Progenitor cell of endocrine pancreas (in vitro differentiated cells): ENCODE data around the gene SLC25A21. TPM values are rescaled to one million over a fixed set of nuclear protein-coding genes. Genes with fewer than 3 reads are reported as not detected.

Experiments
- DNase-seq: peaks from one replicate; pipeline ENCODE4 v3.0.0; 2021; ENCODE audit warnings: low spot score; ENCODE audit not compliant: unreplicated experiment
- H3K27ac Mint-ChIP-seq: 2 replicates; pipeline ENCODE4 v1.8.0; 2021; ENCODE audit warnings: mild to moderate bottlenecking, moderate library complexity, mixed read lengths
- H3K27me3 Mint-ChIP-seq: 2 replicates; pipeline ENCODE4 v1.8.0; 2021; ENCODE audit warnings: mixed read lengths
- H3K36me3 Mint-ChIP-seq: 2 replicates; pipeline ENCODE4 v1.8.0; 2022; ENCODE audit warnings: mixed read lengths; ENCODE audit not compliant: insufficient read depth
- H3K4me1 Mint-ChIP-seq: 2 replicates; pipeline ENCODE4 v1.8.0; 2021; ENCODE audit warnings: low read depth, mixed read lengths
- H3K4me3 Mint-ChIP-seq: 2 replicates; pipeline ENCODE4 v1.8.0; 2021; ENCODE audit warnings: low read depth, mild to moderate bottlenecking, moderate library complexity, mixed read lengths
- H3K9me3 Mint-ChIP-seq: 2 replicates; pipeline ENCODE4 v1.8.0; 2021; ENCODE audit warnings: low read depth, mixed read lengths
- total RNA-seq: library from RNA; stranded (reverse); gene quantifications from 2 replicates; pipeline ENCODE4 v1.2.1, GENCODE V29; 2021
- TF ChIP-seq, protein P1 (sequence below): fragments of 200-600 bp; sonication (generic); IDR thresholded peaks from one replicate; pipeline ENCODE4 v1.5.0; 2021; ENCODE audit warnings: antibody characterized with exemption, mild to moderate bottlenecking; ENCODE audit not compliant: unreplicated experiment

Gene SLC25A21
- total RNA-seq, 1 donor from 2014 or later, result 2.5 TPM

DNA sequence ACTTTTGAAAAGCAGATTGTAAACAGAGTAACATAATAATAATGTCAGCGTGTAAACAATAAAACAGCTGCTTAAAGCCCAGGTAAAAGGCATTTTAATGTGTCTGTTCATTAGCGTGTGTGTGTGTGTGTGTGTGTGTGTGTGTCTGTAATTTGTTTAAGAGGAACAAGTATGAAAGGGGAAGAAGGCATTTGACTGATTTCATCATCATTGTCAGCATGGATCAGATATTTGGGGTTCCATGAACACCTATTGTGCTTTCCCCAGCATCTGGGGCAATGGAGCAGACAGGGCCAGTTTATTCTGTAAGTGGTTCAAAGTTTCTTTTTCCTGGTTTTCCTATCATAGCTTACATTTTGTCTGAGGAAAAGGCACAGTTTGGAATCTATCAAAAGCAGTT, 28.9 kb downstream of the SLC25A21 start:
- Mint-ChIP-seq H3K4me3 (no peak overlapping the region), H3K4me1 (peaks cover 6% of the 10 kb centered on the region), H3K9me3 (no peaks in the 10 kb centered on the region), H3K27me3 (peaks cover 3% of the 10 kb centered on the region), H3K36me3 (no peaks in the 10 kb centered on the region), H3K27ac (peak overlapping the region; percentile 1)
- DNase-seq, result no peak
- TF ChIP-seq, protein P1, sequence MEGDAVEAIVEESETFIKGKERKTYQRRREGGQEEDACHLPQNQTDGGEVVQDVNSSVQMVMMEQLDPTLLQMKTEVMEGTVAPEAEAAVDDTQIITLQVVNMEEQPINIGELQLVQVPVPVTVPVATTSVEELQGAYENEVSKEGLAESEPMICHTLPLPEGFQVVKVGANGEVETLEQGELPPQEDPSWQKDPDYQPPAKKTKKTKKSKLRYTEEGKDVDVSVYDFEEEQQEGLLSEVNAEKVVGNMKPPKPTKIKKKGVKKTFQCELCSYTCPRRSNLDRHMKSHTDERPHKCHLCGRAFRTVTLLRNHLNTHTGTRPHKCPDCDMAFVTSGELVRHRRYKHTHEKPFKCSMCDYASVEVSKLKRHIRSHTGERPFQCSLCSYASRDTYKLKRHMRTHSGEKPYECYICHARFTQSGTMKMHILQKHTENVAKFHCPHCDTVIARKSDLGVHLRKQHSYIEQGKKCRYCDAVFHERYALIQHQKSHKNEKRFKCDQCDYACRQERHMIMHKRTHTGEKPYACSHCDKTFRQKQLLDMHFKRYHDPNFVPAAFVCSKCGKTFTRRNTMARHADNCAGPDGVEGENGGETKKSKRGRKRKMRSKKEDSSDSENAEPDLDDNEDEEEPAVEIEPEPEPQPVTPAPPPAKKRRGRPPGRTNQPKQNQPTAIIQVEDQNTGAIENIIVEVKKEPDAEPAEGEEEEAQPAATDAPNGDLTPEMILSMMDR, result no peak

DNA sequence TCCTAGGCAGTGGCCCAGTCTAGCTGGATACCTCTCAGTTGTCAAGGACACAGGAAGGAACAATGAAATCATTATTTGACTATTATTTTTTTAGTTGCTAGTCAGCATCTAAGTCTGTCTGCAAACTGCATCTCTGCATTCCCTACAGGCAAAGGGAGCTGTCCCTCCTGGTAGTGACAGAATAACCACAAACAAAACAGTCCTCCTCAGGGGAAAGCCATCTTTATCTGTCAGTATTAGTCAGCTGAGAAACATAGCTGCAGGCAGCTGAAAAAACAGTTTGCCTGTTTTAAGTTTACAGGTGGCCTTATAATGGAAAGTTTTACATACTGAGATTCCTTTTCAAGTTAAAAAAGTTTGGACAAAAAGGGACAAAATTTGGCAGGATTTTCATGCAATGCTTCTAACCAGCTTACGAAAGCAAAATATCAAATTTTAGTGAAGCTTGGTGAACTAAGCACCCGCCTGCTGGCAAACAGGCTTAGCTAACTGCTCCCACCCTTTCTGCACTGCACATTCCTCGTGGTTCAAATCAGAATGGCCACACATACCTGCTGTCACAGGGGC, 29.5 kb downstream of the SLC25A21 start:
- Mint-ChIP-seq H3K4me1 (peaks cover 6% of the 10 kb centered on the region), H3K36me3 (no peaks in the 10 kb centered on the region), H3K4me3 (no peak overlapping the region), H3K27ac (peak overlapping the region; percentile 1), H3K27me3 (peaks cover 3% of the 10 kb centered on the region), H3K9me3 (no peaks in the 10 kb centered on the region)
- TF ChIP-seq, protein P1, result no peak
- no peak for DNase-seq

DNA sequence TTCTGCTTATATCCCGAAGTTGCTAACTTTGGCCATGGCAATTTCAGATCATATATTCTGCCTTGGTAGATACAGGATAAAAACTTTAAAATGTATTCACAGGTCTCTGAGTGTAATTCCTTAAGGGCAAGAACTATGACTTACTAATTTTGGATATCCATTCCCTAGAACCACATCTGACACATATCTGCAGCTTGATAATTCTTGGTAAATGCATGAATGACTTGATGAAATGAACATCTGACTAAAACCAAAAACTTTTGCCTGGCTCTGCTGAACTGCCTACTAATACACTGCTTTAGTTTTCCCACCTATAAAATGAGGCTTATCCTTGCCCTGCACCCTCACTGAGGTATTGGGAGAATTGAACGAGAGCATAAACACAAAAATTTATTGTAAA, 32.2 kb downstream of the SLC25A21 start:
- TF ChIP-seq, protein P1, result no peak
- H3K27me3 Mint-ChIP-seq, result peaks cover 3% of the 10 kb centered on the region
- no peaks in the 10 kb centered on the region for H3K36me3 Mint-ChIP-seq
- H3K4me1 Mint-ChIP-seq, result peaks cover 6% of the 10 kb centered on the region
- H3K4me3 Mint-ChIP-seq, result no peak overlapping the region
- DNase-seq, result no peak
- no peak overlapping the region for H3K27ac Mint-ChIP-seq
- no peaks in the 10 kb centered on the region for H3K9me3 Mint-ChIP-seq

DNA sequence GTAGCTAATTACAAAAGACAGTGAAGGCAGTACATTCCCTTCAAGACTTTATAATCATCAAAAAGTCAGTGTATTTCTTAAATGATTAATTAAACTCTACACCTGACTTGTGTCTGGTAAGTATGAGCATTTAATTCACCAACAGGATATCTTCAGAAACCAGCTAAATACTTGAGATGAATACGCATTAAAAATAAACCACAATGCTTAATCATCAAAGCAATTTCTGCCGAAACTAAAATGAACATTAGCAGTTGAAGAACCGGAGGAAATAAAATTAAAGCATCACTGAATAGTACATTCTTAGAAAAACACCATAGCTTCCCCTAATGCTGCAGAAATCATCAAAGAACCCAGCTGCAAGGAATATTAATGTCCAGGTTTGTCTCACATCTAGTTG, 32.7 kb downstream of the SLC25A21 start:
- H3K4me1 Mint-ChIP-seq, result peaks cover 6% of the 10 kb centered on the region
- no peak overlapping the region for H3K4me3 Mint-ChIP-seq
- TF ChIP-seq, protein P1, result no peak
- no peaks in the 10 kb centered on the region for H3K36me3 Mint-ChIP-seq
- peaks cover 3% of the 10 kb centered on the region for H3K27me3 Mint-ChIP-seq
- no peaks in the 10 kb centered on the region for H3K9me3 Mint-ChIP-seq
- no peak overlapping the region for H3K27ac Mint-ChIP-seq
- no peak for DNase-seq

DNA sequence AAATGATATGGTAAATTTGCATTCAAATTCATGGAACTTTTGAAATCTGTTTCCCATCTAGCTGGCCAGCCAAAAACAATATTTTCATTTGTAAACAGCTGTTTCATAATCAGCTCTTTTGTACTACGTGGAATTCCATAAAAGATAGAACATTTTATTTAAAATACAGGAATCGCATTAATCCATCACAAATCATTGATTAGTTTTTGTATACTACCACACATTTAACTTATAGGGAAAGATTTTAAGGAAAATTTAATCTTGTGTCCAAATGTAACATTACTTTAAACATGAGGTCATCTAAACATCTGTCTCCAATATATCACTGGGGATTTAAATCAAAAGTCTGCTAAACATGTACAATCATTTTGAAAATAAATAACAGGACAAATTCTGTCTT, 33.5 kb downstream of the SLC25A21 start:
- DNase-seq, result no peak
- H3K4me3 Mint-ChIP-seq, result no peak overlapping the region
- TF ChIP-seq, protein P1, result no peak
- no peak overlapping the region for H3K27ac Mint-ChIP-seq
- H3K27me3 Mint-ChIP-seq, result peaks cover 3% of the 10 kb centered on the region
- no peaks in the 10 kb centered on the region for H3K9me3 Mint-ChIP-seq
- H3K4me1 Mint-ChIP-seq, result peaks cover 6% of the 10 kb centered on the region
- no peaks in the 10 kb centered on the region for H3K36me3 Mint-ChIP-seq
